HS-27A (cell line): Measurements from ENCODE around the gene SUSD2.

Source experiments
- DNase-seq: peaks from one replicate; pipeline ENCODE4 v3.0.0-alpha.2; 2012; ENCODE audit warnings: low read depth, missing footprints

SUSD2 gene

DNA sequence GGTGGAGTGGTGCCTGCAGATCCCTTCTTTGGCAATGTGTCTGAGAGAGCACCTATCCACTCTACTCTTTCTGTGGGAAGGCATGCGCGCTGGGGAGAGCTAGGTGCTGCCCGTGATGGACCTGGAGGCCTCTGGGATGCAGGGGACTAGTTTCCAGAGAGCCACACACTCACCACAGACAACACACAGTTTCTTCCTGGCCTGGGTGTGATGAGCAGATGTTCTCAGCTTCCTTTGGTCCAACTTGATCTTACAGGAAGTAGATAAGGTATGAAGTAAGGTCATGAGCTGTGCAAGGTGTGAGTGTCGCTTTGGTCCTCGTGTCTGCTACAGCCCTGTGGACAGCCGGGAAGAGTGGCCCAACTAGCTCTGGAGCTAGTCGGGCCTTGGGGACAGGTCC is 27.3 kb upstream of the SUSD2 start:
- DNase-seq = no peak

DNA sequence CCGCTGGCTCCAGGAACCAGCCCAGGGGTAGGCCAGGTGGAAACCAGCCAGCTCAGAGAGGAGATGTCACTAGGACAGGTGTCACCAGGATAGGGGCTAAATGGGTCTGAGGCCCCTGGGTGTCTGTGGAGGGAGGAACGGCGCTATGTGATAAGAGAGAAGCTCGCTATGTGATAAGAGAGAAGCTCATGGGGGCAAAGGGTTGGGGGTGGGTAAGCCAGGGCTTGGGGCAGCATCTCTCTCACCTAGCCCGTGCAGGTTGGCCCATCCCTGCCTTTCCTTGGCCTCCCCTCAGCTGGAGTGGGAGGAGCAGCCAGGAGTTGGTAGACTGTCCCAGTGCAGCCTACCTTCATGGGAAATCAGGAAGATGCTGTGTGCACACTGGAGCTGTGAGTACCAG is 26.5 kb upstream of the SUSD2 start:
- DNase-seq = no peak

DNA sequence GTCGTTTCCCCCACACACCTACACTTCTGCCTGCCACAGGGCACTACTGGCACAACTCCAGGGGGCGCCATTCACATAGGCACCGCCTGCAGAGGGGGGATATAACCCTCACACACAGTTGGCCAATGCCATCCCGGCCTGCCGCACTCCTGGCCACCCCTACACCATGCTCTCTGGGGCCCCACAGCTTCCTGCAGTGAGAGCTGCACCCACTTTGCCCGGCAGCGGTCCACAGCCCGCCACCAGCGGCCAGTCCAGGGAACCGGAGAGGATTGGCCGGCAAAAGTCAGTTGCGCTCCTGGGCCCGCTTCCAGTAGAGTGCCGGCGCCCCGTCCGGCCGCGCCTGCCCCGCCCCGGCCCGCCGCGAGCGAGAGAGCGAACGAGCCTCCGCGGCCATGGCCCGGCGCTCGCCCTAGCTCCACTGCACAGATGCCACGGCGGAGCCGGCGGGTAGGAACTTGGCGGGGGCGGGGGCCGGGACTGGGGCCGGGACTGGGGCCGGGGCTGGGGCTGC is 25.6 kb upstream of the SUSD2 start:
- peak; percentile 31 for DNase-seq

DNA sequence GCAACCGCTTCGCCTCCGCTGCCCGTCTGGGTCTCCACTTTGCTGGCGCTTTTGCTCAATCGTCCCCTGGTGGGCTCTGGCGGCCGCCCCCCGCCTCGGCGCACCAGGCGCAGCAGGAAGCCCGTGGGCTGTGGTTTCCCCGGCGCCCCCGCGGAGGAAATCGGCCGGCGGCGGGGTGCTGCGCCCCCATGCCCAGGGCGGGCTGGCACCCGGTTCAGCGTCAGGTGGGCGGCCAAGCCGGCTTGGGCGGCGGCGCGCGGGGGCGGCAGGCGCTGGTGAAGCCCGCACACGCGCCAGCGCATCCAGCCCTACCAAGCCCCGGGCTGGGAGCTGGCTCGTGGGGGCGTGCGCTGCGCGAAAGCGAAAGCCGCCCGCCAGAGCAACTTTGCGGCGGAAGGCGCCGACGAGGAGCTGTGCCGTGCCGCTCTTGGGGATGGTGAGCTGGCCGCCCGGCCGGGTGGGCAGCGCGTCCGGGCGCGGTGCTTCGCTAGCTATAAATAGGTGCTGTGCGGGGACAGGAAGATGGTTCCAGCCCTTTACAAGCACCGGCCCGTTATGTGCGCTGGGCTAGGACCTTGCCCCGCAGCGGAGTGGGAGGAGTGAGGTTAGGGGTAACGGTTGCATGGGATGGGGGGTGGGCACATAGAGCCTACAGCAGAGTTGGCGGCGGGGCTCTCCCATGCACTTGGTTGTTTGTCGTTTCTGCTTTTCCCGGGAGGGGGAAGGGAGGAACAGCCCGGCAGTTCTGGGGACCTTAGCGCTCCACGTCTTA is 25.0 kb upstream of the SUSD2 start:
- no peak for DNase-seq

DNA sequence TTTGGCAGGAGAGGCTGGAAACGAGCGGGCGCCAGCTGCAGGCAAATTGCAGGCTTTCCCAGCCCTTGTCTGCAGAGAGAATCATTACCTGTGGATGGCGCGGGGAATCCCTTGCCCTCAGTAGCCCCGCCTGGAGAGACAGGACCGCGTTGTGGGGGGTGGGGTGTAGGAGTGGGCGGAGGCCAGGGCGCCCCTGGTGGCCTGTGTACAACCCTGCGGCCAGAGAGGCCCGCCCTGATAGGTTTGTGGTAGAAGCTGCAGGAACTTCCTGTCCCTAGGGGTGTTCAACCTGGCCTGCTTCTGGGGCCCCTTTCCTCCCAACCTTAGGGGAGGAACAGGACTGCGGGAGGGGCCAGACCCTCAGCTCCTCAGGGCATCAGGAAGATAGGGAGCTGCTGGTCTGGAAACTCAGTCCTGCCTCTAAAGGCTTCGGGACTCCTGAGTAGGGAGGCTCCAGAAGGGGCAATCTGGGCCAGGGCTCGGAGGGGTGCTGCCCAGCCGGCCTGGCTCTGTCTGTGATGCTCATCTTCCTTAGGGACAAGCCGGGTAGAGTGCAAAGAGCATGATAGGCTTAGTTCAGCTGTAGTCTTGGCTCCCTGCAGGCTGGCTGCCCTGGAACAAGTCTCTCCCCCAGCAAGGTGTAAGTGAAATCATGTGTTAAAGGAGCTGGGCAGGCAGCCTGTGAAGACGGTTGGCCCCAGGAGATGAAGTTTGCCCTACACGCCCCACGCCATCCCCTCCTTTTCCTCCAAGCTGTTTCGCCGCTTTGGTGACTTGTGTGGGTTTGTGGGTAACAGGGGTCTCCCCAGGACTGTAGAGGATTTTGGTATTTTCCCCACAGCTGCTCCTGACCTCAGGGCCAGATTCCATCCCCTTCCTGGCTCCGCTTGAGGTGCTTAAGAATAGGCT is 24.1 kb upstream of the SUSD2 start:
- no peak for DNase-seq

DNA sequence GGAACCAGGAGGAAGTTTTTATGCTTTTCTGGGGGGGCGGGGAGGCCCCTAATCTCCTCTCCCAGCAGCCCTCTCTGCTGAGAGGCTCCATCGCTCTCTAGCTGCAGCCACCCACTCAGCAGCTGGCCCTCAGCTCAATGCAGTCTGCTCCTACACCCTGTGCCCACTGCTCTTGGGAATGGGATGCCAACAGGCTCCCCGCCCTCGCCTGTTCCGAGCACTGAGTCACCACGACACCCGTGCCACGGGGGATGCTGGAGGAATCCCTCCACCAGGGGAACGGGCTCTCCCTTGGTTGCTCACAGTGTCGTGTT is 23.5 kb upstream of the SUSD2 start:
- no peak for DNase-seq

DNA sequence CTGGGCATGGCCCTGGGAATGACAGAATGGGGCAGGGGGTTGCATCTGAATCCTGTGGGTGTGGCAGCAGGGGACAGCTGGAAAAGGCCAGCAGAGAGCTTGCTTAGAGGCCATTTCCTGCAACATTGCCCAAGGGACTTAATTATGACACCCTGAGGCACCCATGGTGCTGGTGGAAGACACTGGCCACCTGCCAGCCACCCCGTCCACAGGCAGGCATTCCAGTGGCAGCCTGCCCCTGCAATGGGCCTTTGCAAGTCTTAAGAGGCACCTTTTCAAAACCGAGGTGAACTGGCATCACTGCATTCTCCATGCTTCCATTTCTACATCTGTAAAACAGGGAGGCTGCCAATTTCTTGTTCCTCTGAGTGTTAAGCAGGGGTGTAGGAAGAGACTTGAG is 21.6 kb upstream of the SUSD2 start:
- DNase-seq = no peak

DNA sequence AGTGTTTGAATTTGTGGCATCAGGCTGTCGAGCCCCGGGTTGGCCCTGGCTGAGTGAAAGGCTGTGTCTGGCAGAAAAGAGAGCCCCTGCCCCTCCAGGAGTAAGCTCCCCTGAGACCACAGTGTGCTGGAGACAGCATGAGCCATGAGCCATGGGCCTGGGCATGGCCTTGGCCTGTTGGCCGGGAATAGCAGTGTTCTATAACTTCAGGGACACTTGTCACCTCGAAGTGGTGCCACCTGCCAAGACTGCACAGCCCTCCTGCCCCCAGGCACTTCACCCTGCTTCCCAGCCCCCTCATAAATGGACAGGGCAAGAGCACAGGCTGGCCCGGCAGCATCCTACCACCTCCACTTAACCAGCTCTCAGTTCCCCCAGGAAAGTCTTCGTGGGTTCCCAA is 20.7 kb upstream of the SUSD2 start:
- DNase-seq = no peak

DNA sequence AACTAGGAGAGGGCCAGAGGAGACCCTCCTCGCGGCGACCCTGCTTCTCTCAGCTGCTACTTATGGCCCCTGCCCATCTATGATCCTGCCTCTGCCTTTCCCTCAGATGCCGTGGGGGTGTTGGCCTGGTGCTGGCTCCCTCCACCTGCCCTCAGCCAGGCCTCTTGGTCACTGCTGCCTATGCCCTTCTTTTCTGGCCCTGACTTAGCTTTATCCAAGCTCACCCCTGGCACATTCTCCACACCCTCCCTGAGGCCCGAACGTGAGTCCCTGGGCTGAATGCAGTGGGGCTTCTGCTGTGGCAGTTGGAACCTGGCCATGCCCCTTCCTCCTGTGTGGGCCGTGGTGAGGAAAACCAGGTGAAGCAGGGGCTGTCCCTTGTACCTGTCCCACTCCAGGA is 19.8 kb upstream of the SUSD2 start:
- no peak for DNase-seq

DNA sequence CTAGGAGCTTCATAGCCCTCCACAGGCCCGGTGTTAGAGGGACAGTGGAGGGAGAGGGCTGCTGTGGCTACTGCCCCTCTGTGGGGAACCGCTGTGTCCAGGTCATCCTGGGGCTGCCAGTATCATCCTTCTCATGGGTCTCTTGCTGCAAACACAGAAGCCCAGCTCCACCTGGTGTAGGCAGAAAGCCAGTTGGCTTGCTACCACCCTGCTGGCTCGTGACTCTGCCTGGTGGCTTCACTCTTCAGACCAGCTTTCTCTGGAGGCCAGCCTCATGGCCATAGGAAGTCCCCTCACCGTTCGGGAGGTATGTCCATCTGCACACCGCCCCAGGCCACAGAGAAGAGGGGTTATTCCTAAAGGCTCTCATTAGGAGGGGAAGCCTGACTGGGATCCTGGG is 19.4 kb upstream of the SUSD2 start:
- DNase-seq = no peak

DNA sequence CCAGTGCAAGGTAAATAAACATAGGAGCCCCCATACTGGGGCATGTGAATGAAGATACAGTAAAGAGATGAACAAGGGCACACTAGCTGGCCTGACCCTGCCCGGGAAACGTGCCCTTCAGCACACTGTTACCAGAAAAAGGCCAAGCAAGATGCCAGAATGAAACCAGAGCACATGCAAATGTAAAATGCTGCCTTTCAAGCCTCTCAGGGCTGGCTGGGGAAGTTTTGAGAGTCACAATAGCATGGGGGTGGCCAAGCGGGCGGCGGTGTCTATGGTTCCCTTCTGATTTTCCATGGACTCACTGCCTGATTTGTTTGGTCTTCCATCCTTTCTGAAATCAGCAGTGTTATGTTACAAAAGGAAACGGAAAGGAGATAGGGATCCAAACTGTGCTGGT is 18.9 kb upstream of the SUSD2 start:
- DNase-seq = no peak

DNA sequence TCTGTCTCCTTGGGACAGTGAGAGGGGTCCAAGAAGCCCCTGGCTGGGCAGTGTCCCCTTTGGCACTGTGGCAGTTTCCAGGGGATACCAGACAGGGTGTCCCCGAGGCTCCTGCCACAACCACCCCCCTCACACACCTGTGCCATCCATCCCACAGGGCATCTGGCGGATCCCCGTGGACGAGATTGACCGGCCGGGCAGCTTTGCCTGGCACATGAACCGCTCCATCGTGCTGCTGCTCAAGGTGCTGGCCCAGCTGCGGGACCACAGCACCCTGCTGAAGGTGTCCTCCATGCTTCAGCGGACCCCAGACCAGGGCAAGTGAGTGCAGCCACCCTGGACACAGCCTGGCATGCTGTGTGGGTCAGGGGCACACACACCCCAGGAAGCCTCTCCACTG is 17.0 kb upstream of the SUSD2 start:
- no peak for DNase-seq

DNA sequence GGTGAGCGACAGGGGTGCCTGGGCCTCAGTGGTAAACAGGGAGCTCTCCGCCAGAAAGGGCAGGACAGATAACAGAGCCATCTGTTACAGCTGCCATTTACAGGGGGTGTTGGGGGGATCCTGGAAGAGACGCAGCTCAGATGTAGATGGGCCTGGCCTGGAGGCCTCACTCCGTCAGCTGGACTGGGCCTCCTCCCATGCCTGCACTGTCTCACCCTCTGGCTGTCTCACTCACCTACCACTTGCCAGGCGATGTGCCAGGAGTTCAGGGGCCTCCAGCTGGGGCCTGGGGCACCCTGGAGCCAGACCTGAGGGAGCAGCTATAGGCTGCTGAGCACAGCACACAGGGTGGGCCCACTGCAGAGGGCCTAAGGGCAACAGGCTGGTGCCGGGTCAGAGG is 16.3 kb upstream of the SUSD2 start:
- DNase-seq = no peak

DNA sequence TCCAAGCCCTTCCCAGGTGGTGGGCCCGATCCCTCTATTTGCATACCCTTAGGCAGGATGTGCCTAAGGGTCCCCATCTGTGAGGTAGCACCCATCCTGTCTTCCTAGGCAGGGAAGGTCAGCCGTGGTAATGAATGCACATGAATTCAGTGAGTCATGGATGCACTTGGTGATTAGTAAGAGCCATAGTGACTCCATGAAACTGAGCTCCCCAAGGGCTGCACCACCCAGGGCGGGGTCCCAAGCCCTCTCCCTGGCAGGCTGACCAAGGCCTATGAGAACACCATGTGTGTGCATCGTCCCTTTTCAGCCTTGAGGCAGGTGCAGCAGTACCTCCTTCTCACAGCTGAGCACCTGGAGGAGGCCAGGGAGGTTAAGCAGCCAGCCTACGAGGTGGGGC is 15.6 kb upstream of the SUSD2 start:
- no peak for DNase-seq

DNA sequence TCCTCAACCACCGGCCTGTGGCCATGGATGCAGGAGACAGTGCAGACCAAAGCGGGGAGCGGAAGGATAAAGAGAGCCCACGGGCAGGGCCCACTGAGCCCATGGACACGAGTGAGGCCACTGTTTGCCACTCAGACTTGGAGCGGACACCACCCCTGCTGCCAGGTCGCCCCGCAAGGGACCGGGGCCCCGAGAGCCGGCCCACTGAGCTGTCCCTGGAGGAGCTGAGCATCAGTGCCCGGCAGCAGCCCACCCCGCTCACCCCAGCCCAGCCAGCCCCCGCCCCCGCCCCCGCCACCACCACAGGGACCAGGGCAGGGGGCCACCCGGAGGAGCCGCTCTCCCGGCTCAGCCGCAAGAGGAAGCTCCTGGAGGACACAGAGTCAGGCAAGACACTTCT is 14.5 kb upstream of the SUSD2 start:
- DNase-seq = no peak

DNA sequence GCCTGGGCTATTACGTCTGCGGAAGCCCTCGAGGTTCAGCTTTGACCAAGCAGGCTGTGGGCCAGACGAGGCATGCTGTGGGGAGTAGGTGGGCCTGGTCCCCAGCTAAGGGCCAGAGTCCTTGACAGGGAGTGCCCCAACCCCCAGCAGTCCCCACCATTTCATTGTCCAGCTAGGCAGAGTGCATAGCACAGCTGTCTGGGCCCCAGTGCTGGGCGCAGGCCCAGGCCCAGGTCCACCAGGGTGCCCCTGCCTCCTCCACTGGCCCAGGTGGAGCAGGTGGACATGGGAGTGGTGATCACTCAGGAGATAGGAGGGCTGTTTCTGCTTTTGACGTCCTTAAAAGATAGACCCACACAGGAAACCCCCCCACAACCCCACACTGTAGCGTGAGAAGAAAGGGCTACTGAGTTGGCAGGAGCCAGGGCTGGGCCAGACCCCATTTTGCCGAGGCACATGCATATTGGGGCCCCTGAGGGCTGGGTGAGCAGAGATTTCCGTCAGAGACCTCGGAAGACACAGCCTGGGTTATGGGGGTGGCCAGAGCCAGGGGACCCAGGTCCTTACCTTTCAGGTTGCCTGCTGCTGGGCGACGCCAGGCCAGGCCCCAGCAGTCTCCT is 11.7 kb upstream of the SUSD2 start:
- no peak for DNase-seq

DNA sequence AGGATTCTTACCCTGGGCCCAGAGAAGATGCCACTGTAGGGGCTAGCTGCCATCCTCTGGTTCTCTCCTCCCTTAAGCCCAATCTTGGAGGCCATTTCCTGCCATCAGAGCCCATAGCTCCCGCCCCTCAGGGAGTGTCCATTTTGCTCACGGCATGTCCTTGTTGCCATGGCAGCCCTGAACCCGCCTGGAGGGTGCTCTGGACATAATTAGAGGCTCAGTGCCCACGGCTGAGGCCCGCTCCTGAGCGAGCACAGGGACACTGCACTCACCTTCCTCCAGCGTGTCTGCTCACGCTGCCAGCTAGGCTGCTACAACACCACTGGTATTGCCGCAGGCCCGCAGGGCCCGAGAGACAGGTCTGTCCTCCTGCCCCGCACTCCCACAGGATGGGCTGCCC is 11.1 kb upstream of the SUSD2 start:
- DNase-seq = no peak

DNA sequence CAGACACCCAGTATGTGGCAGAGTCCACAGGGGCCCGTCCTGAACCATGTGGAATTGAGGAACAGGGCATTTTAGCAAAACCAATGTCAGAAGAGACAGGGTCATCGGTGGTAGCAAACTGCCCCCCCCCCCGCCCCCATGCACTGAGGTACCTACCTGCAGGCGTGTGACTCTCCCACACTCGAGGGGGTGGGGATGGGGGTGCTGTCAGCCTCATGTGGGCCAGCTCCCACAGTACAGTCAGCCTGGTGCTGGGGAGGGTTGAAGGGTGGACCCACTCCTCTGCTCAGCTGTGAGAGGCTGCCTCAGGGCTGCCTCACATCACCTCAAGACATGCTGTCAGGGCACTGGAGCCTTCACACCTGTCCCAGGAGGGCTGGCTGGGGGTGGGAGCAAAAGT is 10.7 kb upstream of the SUSD2 start:
- no peak for DNase-seq

DNA sequence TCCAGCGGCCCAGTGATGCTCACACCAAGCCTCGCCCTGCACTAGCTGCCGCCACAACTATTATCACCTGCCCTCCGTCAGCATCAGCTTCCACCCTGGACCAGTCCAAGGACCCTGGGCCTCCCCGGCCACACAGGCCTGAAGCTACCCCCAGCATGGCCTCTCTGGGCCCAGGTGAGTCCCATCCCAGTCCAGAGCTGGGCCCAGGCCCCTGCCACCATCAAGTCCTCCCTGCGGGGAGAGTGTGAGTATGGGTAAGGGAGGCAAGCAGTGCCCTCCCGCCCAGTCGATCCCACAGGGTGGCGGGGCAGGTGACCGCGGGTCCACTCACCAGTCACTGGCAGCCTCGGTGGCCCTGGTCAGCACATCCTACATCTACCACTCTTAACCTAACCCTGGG is 9.5 kb upstream of the SUSD2 start:
- DNase-seq = no peak

DNA sequence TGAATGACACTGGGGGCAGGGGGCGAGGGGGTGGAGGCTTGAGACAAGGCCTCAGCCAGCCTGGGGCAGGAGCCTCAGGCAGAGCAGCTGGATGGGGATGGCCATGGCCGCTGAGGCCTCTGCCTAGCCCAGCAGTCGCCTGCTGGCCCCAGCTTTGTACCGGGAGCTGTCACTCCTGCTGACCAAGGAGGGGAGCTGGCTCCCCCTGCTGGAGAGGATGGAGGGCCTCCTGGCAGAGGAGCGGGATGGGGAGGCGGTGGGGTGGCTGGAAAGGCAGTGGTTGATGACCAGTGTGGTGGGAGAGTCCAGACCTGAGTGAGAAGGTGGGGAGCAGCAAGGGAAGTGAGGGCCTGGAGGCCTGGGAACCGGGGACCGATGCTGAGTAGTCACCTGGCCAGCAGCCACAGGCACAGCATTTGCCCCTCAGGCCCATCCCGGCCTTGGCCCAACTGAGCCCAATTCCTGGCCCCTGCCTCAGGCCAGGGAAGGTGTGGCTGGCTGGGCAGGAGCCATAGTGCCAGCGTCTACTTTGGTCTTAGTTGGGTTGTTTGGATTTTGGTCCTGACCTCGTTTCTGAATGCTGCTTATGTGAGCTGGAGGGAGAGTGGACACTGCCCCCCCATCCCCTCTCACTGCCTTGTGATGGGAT is 6.0 kb upstream of the SUSD2 start:
- DNase-seq = no peak

DNA sequence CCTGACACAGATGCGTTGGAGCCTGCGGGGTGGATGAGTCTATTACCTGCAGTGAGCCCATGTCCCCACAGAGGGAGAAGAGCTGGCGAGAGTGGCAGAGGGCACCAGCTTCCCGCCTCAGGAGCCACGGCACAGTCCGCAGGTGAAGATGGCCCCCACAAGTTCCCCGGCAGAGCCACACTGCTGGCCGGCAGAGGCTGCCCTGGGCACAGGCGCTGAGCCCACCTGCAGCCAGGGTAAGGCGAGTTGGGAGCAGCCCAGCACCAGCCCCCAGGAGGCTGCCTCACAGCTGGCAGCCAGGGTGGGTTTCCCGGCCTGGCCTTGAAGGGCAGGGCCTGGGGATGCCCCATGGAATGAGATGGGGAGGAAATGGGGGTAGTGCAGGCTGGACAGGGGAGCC is 5.2 kb upstream of the SUSD2 start:
- no peak for DNase-seq

DNA sequence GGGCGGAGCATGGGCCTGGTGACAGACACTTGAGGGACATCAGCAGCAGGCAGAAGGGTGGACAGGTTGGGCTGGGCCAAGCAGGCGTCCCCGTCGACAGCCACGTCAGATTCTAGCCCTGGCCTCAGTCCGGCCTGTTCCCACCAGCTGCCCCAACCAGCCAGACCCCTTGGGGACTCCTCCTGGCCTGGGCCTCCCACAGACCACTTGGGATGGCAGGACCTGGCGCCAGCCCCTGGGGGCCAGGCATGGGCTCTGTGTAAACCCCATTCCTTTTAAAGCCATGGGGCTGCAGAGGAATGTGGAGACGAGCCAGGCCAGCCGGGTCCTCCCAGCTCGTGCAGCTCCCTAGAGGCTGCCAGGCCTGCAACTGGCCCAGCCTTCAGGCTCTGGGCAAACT is 4.7 kb upstream of the SUSD2 start:
- no peak for DNase-seq

DNA sequence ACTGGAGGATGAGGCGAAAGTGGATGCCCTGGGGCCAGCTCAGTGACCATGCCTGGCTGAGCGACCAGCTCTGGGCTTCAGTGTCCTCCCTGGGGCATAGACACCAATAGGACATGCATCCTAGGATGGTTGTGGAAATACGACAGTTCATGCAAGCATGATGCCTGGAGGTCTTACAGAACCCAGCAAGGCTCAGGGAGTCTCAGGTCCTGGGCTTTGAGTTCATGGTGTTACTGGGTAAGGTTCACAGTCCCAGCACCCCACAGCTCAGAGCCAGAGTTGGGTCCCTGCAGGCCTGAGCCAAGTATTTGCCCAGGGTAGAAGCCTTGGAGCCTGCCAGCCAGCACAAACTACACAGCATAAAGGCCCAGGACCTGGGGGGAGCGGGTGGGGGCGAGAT is 4.2 kb upstream of the SUSD2 start:
- no peak for DNase-seq
